Stimulated activated effector memory CD8-positive, alpha-beta T cell treated with anti-CD3 and anti-CD28 coated beads, Interleukin-12 subunit alpha, Interleukin-12 subunit beta, amount 100 ng/mL, for 72 hours (primary cell): ENCODE measurements around the gene KTN1.

Experiments used
- ATAC-seq: fragments of 150-1000 bp; cut with Tn5 transposase; 2 replicates; pipeline ENCODE4 v1.10.0; 2021
- DNase-seq, 2 donors: peaks; one replicate each; pipeline ENCODE4 v3.0.0; 2021 to 2022; ENCODE audit warnings: low spot score in 2 of 2
- H3K27ac Mint-ChIP-seq: one replicate; pipeline ENCODE4 v1.8.0; 2022; ENCODE audit warnings: mild to moderate bottlenecking, mixed read lengths
- H3K36me3 Mint-ChIP-seq: one replicate; pipeline ENCODE4 v1.8.0; 2022; ENCODE audit warnings: mild to moderate bottlenecking, mixed read lengths
- H3K4me1 Mint-ChIP-seq: one replicate; pipeline ENCODE4 v1.8.0; 2022; ENCODE audit warnings: mixed read lengths
- H3K4me3 Mint-ChIP-seq: one replicate; pipeline ENCODE4 v1.8.0; 2022; ENCODE audit warnings: mild to moderate bottlenecking, mixed read lengths
- H3K9me3 Mint-ChIP-seq: one replicate; pipeline ENCODE4 v1.8.0; 2022; ENCODE audit warnings: mixed read lengths

Gene KTN1

GRCh38 chr14:55614304-55614703, 34.3 kb downstream of the KTN1 start:
- DNase-seq (no peak), ATAC-seq (no peak)
- peaks cover 20% of the 10 kb centered on the region for H3K4me1 Mint-ChIP-seq
- H3K4me3 Mint-ChIP-seq = no peak overlapping the region
- peaks cover 72% of the 10 kb centered on the region for H3K36me3 Mint-ChIP-seq
- no peaks in the 10 kb centered on the region for H3K9me3 Mint-ChIP-seq
- H3K27ac Mint-ChIP-seq = no peak overlapping the region

- H3K9me3 Mint-ChIP-seq = no peaks in the 10 kb centered on the region
- ATAC-seq (no peak), DNase-seq (no peak)
- H3K4me3 Mint-ChIP-seq = no peak overlapping the region
- H3K27ac Mint-ChIP-seq = no peak overlapping the region
- peaks cover 86% of the 10 kb centered on the region for H3K36me3 Mint-ChIP-seq
- H3K4me1 Mint-ChIP-seq = peaks cover 8% of the 10 kb centered on the region
These were observed 40.3 kb downstream of the KTN1 start for GRCh38 chr14:55620277-55620676.

GRCh38 chr14:55620981-55621380, 41.0 kb downstream of the KTN1 start:
- Mint-ChIP-seq H3K27ac (no peak overlapping the region), H3K4me1 (peaks cover 8% of the 10 kb centered on the region), H3K4me3 (no peak overlapping the region), H3K36me3 (peaks cover 87% of the 10 kb centered on the region), H3K9me3 (no peaks in the 10 kb centered on the region)
- DNase-seq (no peak), ATAC-seq (no peak)

GRCh38 chr14:55621391-55621790, 41.4 kb downstream of the KTN1 start:
- Mint-ChIP-seq H3K4me3 (no peak overlapping the region), H3K27ac (no peak overlapping the region), H3K9me3 (no peaks in the 10 kb centered on the region), H3K36me3 (peaks cover 87% of the 10 kb centered on the region), H3K4me1 (peaks cover 8% of the 10 kb centered on the region)
- no peak for DNase-seq
- no peak for ATAC-seq

GRCh38 chr14:55624913-55625312, 44.9 kb downstream of the KTN1 start:
- Mint-ChIP-seq H3K27ac (no peak overlapping the region), H3K9me3 (no peaks in the 10 kb centered on the region), H3K4me1 (peaks cover 8% of the 10 kb centered on the region), H3K4me3 (no peak overlapping the region), H3K36me3 (peaks cover 87% of the 10 kb centered on the region)
- no peak for DNase-seq
- ATAC-seq = no peak

- peaks cover 8% of the 10 kb centered on the region for H3K4me1 Mint-ChIP-seq
- no peaks in the 10 kb centered on the region for H3K9me3 Mint-ChIP-seq
- ATAC-seq (no peak), DNase-seq (no peak)
- no peak overlapping the region for H3K4me3 Mint-ChIP-seq
- no peak overlapping the region for H3K27ac Mint-ChIP-seq
- H3K36me3 Mint-ChIP-seq = peaks cover 87% of the 10 kb centered on the region
These were observed 45.5 kb downstream of the KTN1 start for GRCh38 chr14:55625481-55625880.

GRCh38 chr14:55626131-55626530, 46.1 kb downstream of the KTN1 start:
- H3K4me1 Mint-ChIP-seq = peaks cover 8% of the 10 kb centered on the region
- peak overlapping the region; percentile 2 for H3K27ac Mint-ChIP-seq
- H3K36me3 Mint-ChIP-seq = peaks cover 87% of the 10 kb centered on the region
- no peak overlapping the region for H3K4me3 Mint-ChIP-seq
- no peaks in the 10 kb centered on the region for H3K9me3 Mint-ChIP-seq
- DNase-seq (no peak), ATAC-seq (no peak)

GRCh38 chr14:55628426-55628825, 48.4 kb downstream of the KTN1 start:
- Mint-ChIP-seq H3K27ac (no peak overlapping the region), H3K36me3 (peaks cover 86% of the 10 kb centered on the region), H3K4me3 (no peak overlapping the region), H3K4me1 (peaks cover 8% of the 10 kb centered on the region), H3K9me3 (no peaks in the 10 kb centered on the region)
- ATAC-seq (no peak), DNase-seq (no peak)

- no peak overlapping the region for H3K27ac Mint-ChIP-seq
These were observed 58.7 kb downstream of the KTN1 start for GRCh38 chr14:55638665-55639064.

GRCh38 chr14:55641290-55641689, 61.3 kb downstream of the KTN1 start:
- no peak overlapping the region for H3K27ac Mint-ChIP-seq
- ATAC-seq (no peak), DNase-seq (no peak)
- no peak overlapping the region for H3K4me3 Mint-ChIP-seq
- H3K4me1 Mint-ChIP-seq = peaks cover 7% of the 10 kb centered on the region
- H3K36me3 Mint-ChIP-seq = peaks cover 94% of the 10 kb centered on the region
- H3K9me3 Mint-ChIP-seq = no peaks in the 10 kb centered on the region

More at GRCh38 chr14:55638665-55639064, 58.7 kb downstream of the KTN1 start:
- Mint-ChIP-seq H3K9me3 (no peaks in the 10 kb centered on the region), H3K4me1 (peaks cover 5% of the 10 kb centered on the region), H3K4me3 (no peak overlapping the region), H3K36me3 (peaks cover 100% of the 10 kb centered on the region)
- ATAC-seq (no peak), DNase-seq (no peak)

- H3K9me3 Mint-ChIP-seq = no peaks in the 10 kb centered on the region
- no peak for ATAC-seq
- H3K4me3 Mint-ChIP-seq = no peak overlapping the region
- no peak overlapping the region for H3K27ac Mint-ChIP-seq
- no peak for DNase-seq
- peaks cover 11% of the 10 kb centered on the region for H3K4me1 Mint-ChIP-seq
- H3K36me3 Mint-ChIP-seq = peaks cover 94% of the 10 kb centered on the region
These were observed 61.9 kb downstream of the KTN1 start for GRCh38 chr14:55641954-55642353.

GRCh38 chr14:55645145-55645544, 65.1 kb downstream of the KTN1 start:
- ATAC-seq = no peak
- peak overlapping the region; percentile 6 for H3K27ac Mint-ChIP-seq
- no peaks in the 10 kb centered on the region for H3K9me3 Mint-ChIP-seq
- DNase-seq = no peak
- peaks cover 94% of the 10 kb centered on the region for H3K36me3 Mint-ChIP-seq
- H3K4me1 Mint-ChIP-seq = peaks cover 13% of the 10 kb centered on the region
- no peak overlapping the region for H3K4me3 Mint-ChIP-seq

- no peak for ATAC-seq
- Mint-ChIP-seq H3K9me3 (no peaks in the 10 kb centered on the region), H3K27ac (peak overlapping the region; percentile 6), H3K4me1 (peaks cover 21% of the 10 kb centered on the region), H3K36me3 (peaks cover 94% of the 10 kb centered on the region), H3K4me3 (no peak overlapping the region)
- DNase-seq = no peak
These were observed 66.1 kb downstream of the KTN1 start for GRCh38 chr14:55645845-55646832.

- peak overlapping the region; percentile 17 for H3K27ac Mint-ChIP-seq
- peaks cover 18% of the 10 kb centered on the region for H3K4me1 Mint-ChIP-seq
- peaks cover 100% of the 10 kb centered on the region for H3K36me3 Mint-ChIP-seq
- ATAC-seq = peak; percentile 59
- no peak overlapping the region for H3K4me3 Mint-ChIP-seq
- no peak for DNase-seq
- H3K9me3 Mint-ChIP-seq = no peaks in the 10 kb centered on the region
These were observed 71.0 kb downstream of the KTN1 start for GRCh38 chr14:55650992-55651391.

GRCh38 chr14:55654243-55654642, 74.2 kb downstream of the KTN1 start:
- Mint-ChIP-seq H3K4me1 (peaks cover 12% of the 10 kb centered on the region), H3K4me3 (no peak overlapping the region), H3K27ac (no peak overlapping the region), H3K36me3 (peaks cover 100% of the 10 kb centered on the region), H3K9me3 (no peaks in the 10 kb centered on the region)
- DNase-seq = no peak
- no peak for ATAC-seq

GRCh38 chr14:55661029-55661428, 81.0 kb downstream of the KTN1 start:
- peaks cover 21% of the 10 kb centered on the region for H3K4me1 Mint-ChIP-seq
- ATAC-seq = no peak
- no peak for DNase-seq
- H3K27ac Mint-ChIP-seq = no peak overlapping the region
- H3K9me3 Mint-ChIP-seq = no peaks in the 10 kb centered on the region
- H3K4me3 Mint-ChIP-seq = no peak overlapping the region
- peaks cover 97% of the 10 kb centered on the region for H3K36me3 Mint-ChIP-seq
